Gastroesophageal sphincter (tissue), 4 donors: Measurements from ENCODE around the gene SEPTIN10. TPM values are rescaled to one million over a fixed set of nuclear protein-coding genes. Genes with fewer than 3 reads are reported as not detected.

Experiments
- ATAC-seq: fragments of 150-250 bp; one replicate; pipeline ENCODE4 v1.9.1; 2016; ENCODE audit warnings: mild to moderate bottlenecking, moderate library complexity
- H3K27ac ChIP-seq, 4 donors: fragments of 200-600 bp; sonication (generic) in 3 of 4; 1 replicate in 3 of 4; 2 replicates in 1 of 4; pipeline ENCODE4 v1.5.1; 2016 to 2019
- H3K27me3 ChIP-seq: fragments of 200-600 bp; sonication (generic); one replicate; pipeline ENCODE4 v1.5.1; 2019
- H3K36me3 ChIP-seq, 2 donors: fragments of 200-600 bp; sonication (generic); one replicate each; pipeline ENCODE4 v1.5.1; 2019; ENCODE audit warnings: control low read depth in 1 of 2
- H3K4me1 ChIP-seq, 3 donors: fragments of 200-600 bp; sonication (generic); 1 replicate in 2 of 3; 2 replicates in 1 of 3; pipeline ENCODE4 v1.5.1; 2016 to 2019; ENCODE audit warnings: control low read depth in 2 of 3
- H3K4me3 ChIP-seq, 2 donors: fragments of 200-600 bp; sonication (generic); one replicate each; pipeline ENCODE4 v1.5.1; 2019; ENCODE audit warnings: mild to moderate bottlenecking in 1 of 2, moderate library complexity in 1 of 2
- H3K9me3 ChIP-seq, 3 donors: fragments of 200-600 bp; sonication (generic); one replicate each; pipeline ENCODE4 v1.5.1; 2017 to 2019; ENCODE audit warnings: control low read depth in 2 of 3
- EP300 ChIP-seq: sonication (generic); formaldehyde crosslinking; IDR thresholded peaks from one replicate; pipeline ENCODE4 v1.6.1; 2017; ENCODE audit warnings: antibody characterized with exemption, mild to moderate bottlenecking
- POLR2A ChIP-seq, 2 donors: fragments of 450-650 bp; IDR thresholded peaks; one replicate each; pipeline ENCODE4 v1.6.1; 2017; ENCODE audit warnings: antibody characterized with exemption in 2 of 2, mild to moderate bottlenecking in 2 of 2, moderate library complexity in 1 of 2
- POLR2AphosphoS5 ChIP-seq: sonication (generic); formaldehyde crosslinking; IDR thresholded peaks from one replicate; pipeline ENCODE4 v1.6.1; 2017; ENCODE audit warnings: antibody characterized with exemption
- WGBS, 2 donors: methylation state at CpG; one replicate each; pipeline ENCODE4 v1.1.5; 2018; ENCODE audit warnings: low coverage in 1 of 2; 5-methylcytosine and 5-hydroxymethylcytosine counted together
- total RNA-seq, 4 donors: library from RNA; depleted of rRNA; stranded (reverse); fragments of >200 nt; gene quantifications; one replicate each; pipeline ENCODE4 v1.1.0, GENCODE V29; 2016
- TF ChIP-seq, protein P1 (sequence below), 4 experiments: fragments of 200-600 bp in 2 of 4; fragments of 450-650 bp in 2 of 4; sonication (generic) in 1 of 4; IDR thresholded peaks; one replicate each; pipeline ENCODE4 v1.5.1; 2017 to 2019; ENCODE audit warnings: antibody characterized with exemption in 4 of 4, mild to moderate bottlenecking in 2 of 4, moderate library complexity in 2 of 4

The SEPTIN10 gene
- total RNA-seq, 4 donors from 2014 or later, result 109 to 157 (median 137) TPM

DNA sequence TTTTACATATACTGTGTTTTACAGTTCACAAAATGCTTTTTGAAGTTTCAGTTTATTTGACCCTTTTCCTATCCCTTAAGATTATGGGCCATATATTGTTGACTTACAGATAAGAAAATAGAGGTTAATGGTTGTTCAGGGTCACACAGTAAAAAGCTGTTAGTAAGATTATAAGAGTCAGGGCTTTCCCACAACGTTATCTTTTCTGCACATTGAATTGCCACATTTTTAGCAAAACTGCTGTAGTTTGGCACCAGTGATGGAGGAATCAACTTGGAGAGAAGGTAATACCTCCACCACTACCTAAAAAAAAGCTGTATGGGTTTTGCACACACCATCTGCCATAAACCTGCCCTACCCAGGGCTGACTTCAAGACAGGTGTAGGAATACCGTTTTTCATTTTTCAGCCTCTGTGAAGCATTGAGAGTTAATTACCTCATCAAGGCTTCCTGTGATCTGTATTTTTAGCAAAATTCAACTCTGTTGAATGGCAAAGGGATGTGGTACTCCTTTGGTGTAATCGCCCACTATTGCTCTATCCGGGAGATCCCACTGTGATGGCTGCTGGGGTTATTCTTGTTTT, 5.4 kb upstream of the SEPTIN10 start:
- no peak for TF ChIP-seq POLR2A (IDR thresholded peaks at IDR 0.05)
- TF ChIP-seq EP300, result no peak
- Histone ChIP-seq H3K27ac (no peak overlapping the region), H3K27me3 (no peaks in the 10 kb centered on the region), H3K36me3 (no peaks in the 10 kb centered on the region), H3K9me3 (no peaks in the 10 kb centered on the region), H3K4me3 (no peak overlapping the region), H3K4me1 (peaks cover 0 to 40% (median 12%) of the 10 kb centered on the region in 3 donors)
- WGBS, 2 donors, result 73 to 78% methylated on average over 4 of the region's 4 CpGs
- ATAC-seq, result no peak

DNA sequence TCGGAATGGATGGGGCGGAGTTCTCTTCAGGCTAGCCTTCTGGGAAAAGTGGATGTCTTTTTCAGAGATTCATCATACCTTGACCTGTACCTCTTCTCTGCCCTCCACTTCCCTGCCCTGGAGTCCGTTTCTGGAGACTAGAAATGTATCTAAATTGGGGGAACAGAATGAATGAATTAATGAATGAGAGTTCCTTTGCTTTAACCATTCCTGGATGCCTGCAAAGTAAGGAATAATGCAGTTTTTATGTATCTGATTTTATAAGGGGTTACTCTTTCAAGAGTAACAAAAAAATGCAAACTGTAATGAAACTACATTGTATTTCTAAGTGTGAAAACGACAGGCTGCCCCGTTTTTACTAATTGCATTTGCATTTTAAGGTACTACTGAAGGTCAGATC, 2.4 kb upstream of the SEPTIN10 start:
- H3K27me3 ChIP-seq, result no peaks in the 10 kb centered on the region
- H3K4me3 ChIP-seq, result peak overlapping the region; percentile 63 to 92
- H3K4me1 ChIP-seq, result peaks cover 0 to 56% (median 14%) of the 10 kb centered on the region in 3 donors
- TF ChIP-seq POLR2A (IDR thresholded peaks at IDR 0.05) (no peak), EP300 (no peak)
- peak overlapping the region in 2 of 4 donors; percentile 98 to 100 for H3K27ac ChIP-seq
- no peaks in the 10 kb centered on the region for H3K36me3 ChIP-seq
- 66 to 81% methylated on average over 5 of the region's 5 CpGs for WGBS, 2 donors
- no peaks in the 10 kb centered on the region for H3K9me3 ChIP-seq
- no peak for ATAC-seq

DNA sequence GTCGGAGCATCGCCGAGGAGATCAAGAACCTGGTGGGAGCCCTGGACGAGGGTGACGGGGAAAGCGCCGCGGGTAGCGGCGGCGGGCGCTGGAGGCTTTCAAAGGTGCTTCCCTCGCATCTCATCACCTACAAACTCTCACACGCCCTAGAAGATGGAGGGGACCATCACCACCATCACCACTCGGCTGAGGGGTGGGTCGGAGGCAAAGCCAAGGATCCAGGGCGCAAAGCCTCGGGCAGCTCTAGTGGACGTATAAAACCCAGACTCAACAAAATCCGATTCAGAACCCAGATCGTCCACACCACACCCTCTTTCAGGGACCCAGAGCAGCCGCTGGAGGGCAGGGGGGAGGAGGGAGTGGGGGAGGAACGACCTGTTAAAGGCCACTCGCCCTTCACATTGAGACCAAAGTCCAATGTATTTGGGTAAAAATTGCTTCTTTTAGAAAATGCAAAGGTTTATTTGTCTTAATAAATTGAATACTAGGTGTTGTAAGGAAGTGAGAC, 1.9 kb upstream of the SEPTIN10 start:
- H3K4me3 ChIP-seq, result peak overlapping the region; percentile 63 to 92
- H3K9me3 ChIP-seq, result no peaks in the 10 kb centered on the region
- TF ChIP-seq EP300 (no peak), POLR2AphosphoS5 (no peak), POLR2A (IDR thresholded peaks at IDR 0.05) (no peak)
- TF ChIP-seq, protein P1, sequence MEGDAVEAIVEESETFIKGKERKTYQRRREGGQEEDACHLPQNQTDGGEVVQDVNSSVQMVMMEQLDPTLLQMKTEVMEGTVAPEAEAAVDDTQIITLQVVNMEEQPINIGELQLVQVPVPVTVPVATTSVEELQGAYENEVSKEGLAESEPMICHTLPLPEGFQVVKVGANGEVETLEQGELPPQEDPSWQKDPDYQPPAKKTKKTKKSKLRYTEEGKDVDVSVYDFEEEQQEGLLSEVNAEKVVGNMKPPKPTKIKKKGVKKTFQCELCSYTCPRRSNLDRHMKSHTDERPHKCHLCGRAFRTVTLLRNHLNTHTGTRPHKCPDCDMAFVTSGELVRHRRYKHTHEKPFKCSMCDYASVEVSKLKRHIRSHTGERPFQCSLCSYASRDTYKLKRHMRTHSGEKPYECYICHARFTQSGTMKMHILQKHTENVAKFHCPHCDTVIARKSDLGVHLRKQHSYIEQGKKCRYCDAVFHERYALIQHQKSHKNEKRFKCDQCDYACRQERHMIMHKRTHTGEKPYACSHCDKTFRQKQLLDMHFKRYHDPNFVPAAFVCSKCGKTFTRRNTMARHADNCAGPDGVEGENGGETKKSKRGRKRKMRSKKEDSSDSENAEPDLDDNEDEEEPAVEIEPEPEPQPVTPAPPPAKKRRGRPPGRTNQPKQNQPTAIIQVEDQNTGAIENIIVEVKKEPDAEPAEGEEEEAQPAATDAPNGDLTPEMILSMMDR (IDR thresholded peaks at IDR 0.05), result no peak
- H3K27me3 ChIP-seq, result no peaks in the 10 kb centered on the region
- H3K27ac ChIP-seq, result peak overlapping the region in 3 of 4 donors; percentile 98 to 100 (median 99)
- H3K4me1 ChIP-seq, result peaks cover 0 to 61% (median 14%) of the 10 kb centered on the region in 3 donors
- WGBS, 2 donors, result 37 to 47% methylated on average over 4 of the region's 24 CpGs
- no peaks in the 10 kb centered on the region for H3K36me3 ChIP-seq
- ATAC-seq, result no peak

DNA sequence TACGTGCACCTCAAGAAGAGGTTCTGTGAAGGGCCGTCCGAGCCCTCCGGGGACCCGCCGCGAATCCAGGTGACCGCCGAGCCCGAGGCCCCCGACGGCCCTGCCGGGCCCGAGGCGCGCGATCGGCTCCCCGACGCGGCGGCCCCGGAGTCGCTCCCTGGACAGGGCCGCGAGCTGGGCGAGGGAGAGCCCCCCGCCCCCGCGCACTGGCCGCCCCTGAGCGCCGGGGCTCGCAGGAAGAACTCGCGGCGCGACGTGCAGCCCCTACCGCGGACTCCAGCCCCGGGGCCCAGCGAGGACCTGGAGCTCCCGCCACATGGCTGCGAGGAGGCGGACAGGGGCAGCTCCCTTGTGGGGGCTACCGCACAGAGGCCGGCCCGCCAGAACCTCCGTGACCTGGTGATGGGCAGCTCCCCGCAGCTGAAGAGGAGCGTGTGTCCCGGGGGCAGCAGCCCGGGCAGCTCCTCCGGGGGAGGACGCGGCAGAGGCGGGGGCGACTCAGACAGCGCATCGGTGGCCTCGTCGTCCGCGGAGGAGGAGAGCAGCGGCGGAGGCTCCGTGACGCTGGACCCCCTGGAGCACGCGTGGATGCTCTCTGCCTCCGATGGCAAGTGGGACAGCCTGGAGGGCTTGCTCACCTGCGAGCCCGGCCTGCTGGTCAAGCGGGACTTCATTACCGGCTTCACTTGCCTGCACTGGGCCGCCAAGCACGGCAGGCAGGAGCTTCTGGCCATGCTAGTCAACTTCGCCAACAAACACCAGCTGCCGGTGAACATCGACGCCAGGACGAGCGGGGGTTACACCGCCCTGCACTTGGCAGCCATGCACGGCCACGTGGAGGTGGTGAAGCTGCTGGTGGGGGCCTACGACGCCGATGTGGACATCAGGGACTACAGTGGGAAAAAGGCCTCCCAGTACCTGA, 1.2 kb upstream of the SEPTIN10 start:
- peak overlapping the region; percentile 71 to 100 (median 98) for H3K27ac ChIP-seq
- no peak for ATAC-seq
- no peaks in the 10 kb centered on the region for H3K36me3 ChIP-seq
- H3K9me3 ChIP-seq, result no peaks in the 10 kb centered on the region
- no CpG with 5 or more reads among the region's 90 CpGs for WGBS, 2 donors
- H3K4me3 ChIP-seq, result peak overlapping the region; percentile 63 to 92
- H3K27me3 ChIP-seq, result no peaks in the 10 kb centered on the region
- no peak for TF ChIP-seq EP300
- no peak for TF ChIP-seq POLR2A (IDR thresholded peaks at IDR 0.05)
- TF ChIP-seq, protein P1 (IDR thresholded peaks at IDR 0.05), result no peak
- TF ChIP-seq POLR2AphosphoS5, result no peak
- peaks cover 0 to 68% (median 14%) of the 10 kb centered on the region in 3 donors for H3K4me1 ChIP-seq

DNA sequence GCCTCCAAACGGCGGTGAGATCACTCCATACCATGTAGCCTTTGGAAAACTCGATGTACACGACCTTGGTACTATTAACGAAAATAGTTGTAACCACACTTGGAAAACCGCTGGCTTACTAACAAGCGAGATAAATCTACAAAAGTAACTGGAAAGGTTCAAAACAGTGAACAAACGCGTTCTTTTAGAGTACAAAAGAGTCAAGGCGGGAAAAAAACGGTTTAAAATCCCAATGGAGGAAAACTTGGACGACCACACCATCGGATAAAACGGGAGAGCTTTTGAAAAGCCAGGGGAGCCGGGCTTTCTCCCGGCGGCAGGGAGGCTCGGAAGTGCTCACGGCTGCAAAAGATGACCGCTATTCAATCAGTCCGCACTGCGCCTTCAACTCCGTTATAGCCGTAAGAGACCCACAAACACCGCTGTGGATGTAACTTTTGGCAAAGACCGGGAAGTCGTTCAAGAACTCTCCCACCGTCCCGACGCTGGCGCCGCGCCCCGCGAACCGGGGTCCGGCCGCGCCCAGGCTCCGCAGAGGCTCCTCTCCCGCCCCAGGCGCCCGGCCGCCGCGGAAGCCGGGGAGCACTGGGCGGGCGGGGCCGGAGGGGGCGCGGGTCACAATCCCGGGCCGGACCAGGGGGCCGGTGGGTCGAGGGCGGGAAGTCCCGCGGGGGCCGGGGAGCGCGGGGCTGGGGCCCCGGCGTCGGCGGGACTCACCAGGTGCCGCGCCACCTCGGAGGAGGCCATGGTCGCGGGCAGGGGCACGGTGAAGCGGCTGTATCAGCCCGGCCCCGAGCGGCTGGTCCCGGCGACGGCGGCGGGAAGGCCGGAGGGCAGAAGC, 465 bp downstream of the SEPTIN10 start:
- TF ChIP-seq, protein P1 (IDR thresholded peaks at IDR 0.05), result no peak
- TF ChIP-seq EP300, result no peak
- peak in 1 of 2 donors; percentile 53 for TF ChIP-seq POLR2A (IDR thresholded peaks at IDR 0.05)
- peak; percentile 40 for TF ChIP-seq POLR2AphosphoS5
- H3K4me1 ChIP-seq, result peaks cover 0 to 82% (median 14%) of the 10 kb centered on the region in 3 donors
- 1 to 4% methylated on average over 9 to 20 of the region's 82 CpGs for WGBS, 2 donors

More for the DNA sequence above, 465 bp downstream of the SEPTIN10 start:
- H3K9me3 ChIP-seq, result no peaks in the 10 kb centered on the region
- peak; percentile 55 for ATAC-seq
- peak overlapping the region; percentile 94 to 100 (median 98) for H3K27ac ChIP-seq
- H3K4me3 ChIP-seq, result peak overlapping the region; percentile 63 to 92
- H3K27me3 ChIP-seq, result no peaks in the 10 kb centered on the region
- H3K36me3 ChIP-seq, result no peaks in the 10 kb centered on the region
